Mucosa of descending colon (tissue), 3 donors: Measurements from ENCODE around the gene VWA8. TPM values are rescaled to one million over a fixed set of nuclear protein-coding genes. Genes with fewer than 3 reads are reported as not detected.

Source experiments
- ATAC-seq: fragments of 200-7000 bp; cut with Tn5 transposase; one replicate; pipeline ENCODE4 v1.9.1; 2020; ENCODE audit warnings: mild to moderate bottlenecking, moderate library complexity
- DNase-seq, 3 donors: peaks; one replicate each; pipeline ENCODE4 v3.0.0-alpha.2; 2020
- H3K36me3 ChIP-seq: fragments of 200-600 bp; one replicate; pipeline ENCODE4 v1.8.0; 2021; ENCODE audit warnings: low read depth, mild to moderate bottlenecking
- H3K4me1 ChIP-seq: fragments of 200-600 bp; one replicate; pipeline ENCODE4 v1.8.0; 2021; ENCODE audit warnings: low read depth, mild to moderate bottlenecking
- H3K4me3 ChIP-seq: fragments of 200-600 bp; one replicate; pipeline ENCODE4 v1.8.0; 2021; ENCODE audit warnings: mild to moderate bottlenecking
- H3K9me3 ChIP-seq: fragments of 200-600 bp; one replicate; pipeline ENCODE4 v1.8.0; 2021; ENCODE audit warnings: mild to moderate bottlenecking
- intact Hi-C, 2 donors: fragments of 100-400 bp; cut with DNase I in 1 of 2; cut with micrococcal nuclease in 1 of 2; formaldehyde crosslinking; loops; one replicate each; pipeline versions ENCODE4 v1.11.0 to v1.11.1; 2022; cut with DNase I, micrococcal nuclease
- total RNA-seq, 3 donors: library from RNA; stranded (reverse); fragmentation: NEBNext Ultra II Directional in 2 of 3; extraction: Animal tissue kit (Norgen Biotek cat#: 25700) in 2 of 3; gene quantifications; one replicate each; pipeline versions ENCODE4 v1.2.1 to v1.2.4, GENCODE V29; 2021 to 2023
- TF ChIP-seq, protein P1 (sequence below): fragments of 200-600 bp; IDR thresholded peaks from one replicate; pipeline ENCODE4 v1.8.0; 2022; ENCODE audit warnings: antibody characterized with exemption, mild to moderate bottlenecking
- donor health status: DM: no; HTN: no; CAD: no; lungs with moderate emphysema.
- donor health status: DM: no; HTN: no; CAD: no.
- donor health status: DM: no; HTN: yes; CAD: no.

Gene VWA8
- total RNA-seq, 3 donors from 2014 or later, result 19.1 to 31.5 (median 27.0) TPM

DNA sequence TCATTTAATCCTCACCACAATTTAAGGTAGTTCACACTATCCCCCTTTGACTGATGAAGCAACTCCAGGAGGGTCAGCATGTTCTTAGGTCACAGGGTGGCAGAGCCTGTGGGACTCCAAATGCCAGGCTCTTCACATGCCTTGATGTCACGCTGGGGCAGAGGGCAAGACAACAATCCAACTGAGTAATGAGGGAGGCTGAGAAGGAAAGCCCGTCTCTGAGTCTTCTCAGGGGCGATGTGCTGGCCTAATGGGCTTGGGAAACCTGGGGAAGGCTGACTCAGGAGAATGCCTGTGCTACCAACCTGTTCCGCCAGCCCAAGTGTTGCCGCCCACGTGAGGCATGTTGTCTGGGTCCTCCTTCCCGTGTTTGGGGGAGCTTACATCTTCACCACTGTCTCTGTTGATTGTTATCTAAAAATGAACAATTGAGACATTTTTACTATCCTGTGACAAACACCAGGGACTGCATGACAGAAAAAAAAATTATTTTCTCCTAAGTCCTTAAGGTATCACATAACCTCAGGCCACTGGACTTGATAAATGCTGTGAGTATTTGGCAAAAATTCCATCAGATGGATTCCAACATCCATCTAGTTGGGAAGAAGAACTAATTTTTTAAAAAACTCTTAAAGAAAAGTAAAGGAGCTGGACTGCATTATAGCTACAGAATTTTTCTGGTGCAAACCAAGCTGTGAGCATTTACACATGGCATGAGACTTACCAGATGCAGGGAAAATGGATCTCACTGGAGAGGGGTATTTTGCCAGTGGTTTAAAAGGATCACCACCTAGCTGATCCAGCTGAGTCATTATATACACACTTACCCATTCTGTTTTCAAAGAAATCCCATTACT is 346.0 kb downstream of the VWA8 start:
- DNase-seq, result no peak
- TF ChIP-seq, protein P1, sequence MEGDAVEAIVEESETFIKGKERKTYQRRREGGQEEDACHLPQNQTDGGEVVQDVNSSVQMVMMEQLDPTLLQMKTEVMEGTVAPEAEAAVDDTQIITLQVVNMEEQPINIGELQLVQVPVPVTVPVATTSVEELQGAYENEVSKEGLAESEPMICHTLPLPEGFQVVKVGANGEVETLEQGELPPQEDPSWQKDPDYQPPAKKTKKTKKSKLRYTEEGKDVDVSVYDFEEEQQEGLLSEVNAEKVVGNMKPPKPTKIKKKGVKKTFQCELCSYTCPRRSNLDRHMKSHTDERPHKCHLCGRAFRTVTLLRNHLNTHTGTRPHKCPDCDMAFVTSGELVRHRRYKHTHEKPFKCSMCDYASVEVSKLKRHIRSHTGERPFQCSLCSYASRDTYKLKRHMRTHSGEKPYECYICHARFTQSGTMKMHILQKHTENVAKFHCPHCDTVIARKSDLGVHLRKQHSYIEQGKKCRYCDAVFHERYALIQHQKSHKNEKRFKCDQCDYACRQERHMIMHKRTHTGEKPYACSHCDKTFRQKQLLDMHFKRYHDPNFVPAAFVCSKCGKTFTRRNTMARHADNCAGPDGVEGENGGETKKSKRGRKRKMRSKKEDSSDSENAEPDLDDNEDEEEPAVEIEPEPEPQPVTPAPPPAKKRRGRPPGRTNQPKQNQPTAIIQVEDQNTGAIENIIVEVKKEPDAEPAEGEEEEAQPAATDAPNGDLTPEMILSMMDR, result no peak
- H3K4me1 ChIP-seq, result no peaks in the 10 kb centered on the region
- no peaks in the 10 kb centered on the region for H3K36me3 ChIP-seq
- no peaks in the 10 kb centered on the region for H3K9me3 ChIP-seq
- no peak for ATAC-seq
- no peak overlapping the region for H3K4me3 ChIP-seq
- intact Hi-C loops, result no loop called here

DNA sequence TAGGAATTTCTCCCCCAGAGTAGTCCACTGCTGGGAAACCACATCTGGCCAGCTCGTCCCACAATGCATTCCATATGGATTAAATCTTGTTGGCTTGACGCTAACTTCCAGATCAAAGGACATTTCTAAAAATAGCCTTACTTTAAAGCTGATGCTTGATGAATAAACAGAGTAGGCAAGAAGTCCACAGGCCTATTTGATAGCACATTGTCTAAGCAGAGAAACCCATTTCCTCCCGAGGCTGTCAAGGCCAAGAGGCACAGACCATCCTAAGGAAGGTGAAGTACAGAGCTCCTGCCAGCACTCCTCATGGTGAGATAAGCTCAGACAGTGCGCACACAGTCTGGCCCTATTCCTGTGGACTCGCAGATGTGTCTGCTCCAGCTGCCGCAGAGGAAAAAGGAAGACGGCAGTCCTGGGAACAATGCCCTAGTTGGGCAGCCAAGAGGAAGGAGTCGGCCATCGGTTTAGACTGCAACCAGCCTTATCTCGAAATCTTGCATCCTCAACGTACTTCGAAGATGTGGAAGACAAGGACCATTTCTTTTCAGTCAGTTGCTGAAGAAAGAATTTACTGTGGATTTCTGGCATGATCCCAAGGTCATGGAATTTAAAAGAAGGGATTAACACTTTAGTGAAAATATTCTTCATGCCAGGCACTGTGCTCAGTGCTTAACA is 346.8 kb downstream of the VWA8 start:
- Histone ChIP-seq H3K4me1 (no peaks in the 10 kb centered on the region), H3K4me3 (no peak overlapping the region), H3K9me3 (no peaks in the 10 kb centered on the region), H3K36me3 (no peaks in the 10 kb centered on the region)
- DNase-seq (peak in 1 of 3 donors; percentile 45), ATAC-seq (no peak)
- TF ChIP-seq, protein P1, result no peak
- intact Hi-C loops, result no loop called here

DNA sequence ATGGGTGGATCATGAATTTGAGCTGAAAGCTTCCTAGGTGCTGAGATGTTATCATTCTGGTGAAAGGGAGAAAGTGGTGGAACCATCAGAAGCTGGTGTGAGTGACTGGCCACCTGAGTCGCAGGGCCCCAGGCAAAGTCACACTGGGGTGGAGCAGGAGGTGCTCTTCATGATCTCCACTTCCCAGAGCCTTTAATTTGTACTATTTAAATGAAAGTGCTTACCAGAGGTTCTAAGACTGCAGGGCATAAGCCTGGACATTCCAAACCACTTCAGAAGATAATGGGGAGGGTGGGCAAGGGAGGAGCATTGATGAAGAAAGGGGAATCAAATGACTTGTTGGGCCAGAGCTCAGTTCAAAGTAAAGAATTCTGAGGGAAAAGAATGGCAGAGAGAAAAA is 347.4 kb downstream of the VWA8 start:
- TF ChIP-seq, protein P1, result no peak
- DNase-seq (no peak), ATAC-seq (no peak)
- Histone ChIP-seq H3K4me3 (no peak overlapping the region), H3K36me3 (no peaks in the 10 kb centered on the region), H3K4me1 (no peaks in the 10 kb centered on the region), H3K9me3 (no peaks in the 10 kb centered on the region)
- intact Hi-C loops, result no loop called here

DNA sequence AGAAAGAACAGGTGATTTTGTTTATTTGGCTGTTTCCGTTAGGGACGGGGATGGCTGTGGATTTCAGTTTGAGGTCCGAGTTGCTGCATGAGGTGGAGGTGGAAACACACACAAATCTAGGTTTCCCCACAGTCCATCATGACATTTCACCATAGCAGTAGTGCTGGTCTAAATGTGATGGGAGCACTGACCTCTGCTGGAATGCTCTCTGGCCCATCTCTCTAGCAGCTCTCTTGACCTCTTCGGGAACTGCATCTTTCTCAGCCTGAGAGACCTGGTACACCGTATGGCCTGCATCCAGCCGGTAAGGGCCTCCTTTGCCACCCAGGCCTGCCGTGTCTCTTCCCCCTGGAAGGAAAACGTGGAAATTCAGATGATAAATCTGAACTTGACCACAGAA is 349.5 kb downstream of the VWA8 start:
- Histone ChIP-seq H3K9me3 (no peaks in the 10 kb centered on the region), H3K4me3 (no peak overlapping the region), H3K36me3 (no peaks in the 10 kb centered on the region), H3K4me1 (no peaks in the 10 kb centered on the region)
- intact Hi-C loops, result no loop called here
- ATAC-seq (no peak), DNase-seq (no peak)
- TF ChIP-seq, protein P1, result no peak

DNA sequence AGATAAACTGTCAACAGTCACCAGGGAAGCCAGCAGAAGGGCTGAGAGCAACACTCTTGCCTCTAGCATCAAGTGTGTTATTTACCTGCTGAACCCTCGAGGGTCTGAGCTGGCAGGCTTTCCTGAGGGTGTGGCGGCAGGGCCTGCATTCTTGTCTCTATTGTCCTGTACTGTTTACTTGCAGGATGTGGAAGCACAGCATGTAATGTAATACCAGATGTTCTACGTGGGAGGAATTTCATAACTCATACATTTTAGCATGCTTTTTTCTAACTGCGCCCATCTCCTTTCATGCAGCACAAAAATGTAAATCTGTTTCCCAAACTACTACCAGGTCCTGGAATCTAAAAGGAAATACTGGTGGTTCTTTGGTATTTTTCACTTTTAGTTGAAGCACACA is 350.5 kb downstream of the VWA8 start:
- Histone ChIP-seq H3K9me3 (no peaks in the 10 kb centered on the region), H3K4me1 (no peaks in the 10 kb centered on the region), H3K36me3 (no peaks in the 10 kb centered on the region), H3K4me3 (no peak overlapping the region)
- intact Hi-C loops, result no loop called here
- ATAC-seq (no peak), DNase-seq (no peak)
- TF ChIP-seq, protein P1, result no peak
